Measurements from ENCODE around the gene HAUS6. TPM values are rescaled to one million over a fixed set of nuclear protein-coding genes. Genes with fewer than 3 reads are reported as not detected.
"Not testable (repeated sequence)": the region's sequence is repeated elsewhere in the genome, so short reads cannot be mapped to it uniquely, and the experiment has no call there.

The HAUS6 gene
- total and polyA plus RNA-seq, 11 donors: 1.7 to 8.8 (median 5.9) TPM

GRCh38 chr9:19104515-19105282, 2.0 kb upstream of the HAUS6 start:
- TF ChIP-seq POLR2A (IDR thresholded peaks at IDR 0.05) (no peak), CTCF (IDR thresholded peaks at IDR 0.05) (no peak)
- H3K4me1 ChIP-seq: peaks cover 0 to 22% (median 11%) of the 10 kb centered on the region in 12 donors
- peaks cover 0 to 12% (median 4%) of the 10 kb centered on the region in 9 donors for H3K36me3 ChIP-seq
- DNase-seq (no peak), ATAC-seq (no peak)
- intact Hi-C loops (cut with DNase I): loop anchor here in 4 of 10 donors (5.0 to 10.0 kb wide), 5 partner anchors 47 to 353 kb away; partner anchors contain the start of gene RPS6 (in 1 of the 4)
- H3K27ac ChIP-seq: peak overlapping the region in 2 of 12 donors; percentile 20 to 49
- no peaks in the 10 kb centered on the region for H3K27me3 ChIP-seq
- H3K9me3 ChIP-seq: no peaks in the 10 kb centered on the region
- 69 to 74% (median 73%) methylated on average over 14 of the region's 14 CpGs for WGBS, 4 donors
- no peak overlapping the region for H3K4me3 ChIP-seq

- Histone ChIP-seq H3K9me3 (no peaks in the 10 kb centered on the region), H3K27me3 (no peaks in the 10 kb centered on the region), H3K36me3 (peaks cover 0 to 11% (median 0%) of the 10 kb centered on the region in 9 donors), H3K27ac (peak overlapping the region in 11 of 12 donors; percentile 36 to 92 (median 88)), H3K4me3 (peak overlapping the region; percentile 56 to 92 (median 77)), H3K4me1 (peaks cover 0 to 28% (median 11%) of the 10 kb centered on the region in 12 donors)
- no peak for TF ChIP-seq POLR2A (IDR thresholded peaks at IDR 0.05)
- no peak for TF ChIP-seq CTCF (IDR thresholded peaks at IDR 0.05)
- DNase-seq (peak in 3 of 5 donors; percentile 24 to 47 (median 34)), ATAC-seq (peak; percentile 8 to 29 (median 16))
- 1 to 2% (median 1%) methylated on average over 13 to 21 of the region's 21 CpGs for WGBS, 4 donors
- intact Hi-C loops (cut with DNase I): loop anchor here in 4 of 10 donors (2.0 to 10.0 kb wide), 6 partner anchors 23 to 355 kb away; partner anchors contain the start of gene RPS6 (in 1 of the 4)
These were observed 498 bp downstream of the HAUS6 start for GRCh38 chr9:19102181-19102630.

GRCh38 chr9:19101203-19101602, 1.5 kb downstream of the HAUS6 start:
- TF ChIP-seq POLR2A (IDR thresholded peaks at IDR 0.05) (no peak), CTCF (IDR thresholded peaks at IDR 0.05) (no peak)
- Histone ChIP-seq H3K9me3 (no peaks in the 10 kb centered on the region), H3K4me1 (peaks cover 0 to 28% (median 11%) of the 10 kb centered on the region in 12 donors), H3K27ac (no peak overlapping the region), H3K27me3 (no peaks in the 10 kb centered on the region), H3K4me3 (peak overlapping the region in 5 of 12 donors; percentile 79 to 92 (median 84)), H3K36me3 (peaks cover 0 to 13% (median 1%) of the 10 kb centered on the region in 9 donors)
- DNase-seq (no peak), ATAC-seq (no peak)
- 87 to 89% (median 88%) methylated on average over 8 of the region's 8 CpGs for WGBS, 4 donors
- intact Hi-C loops (cut with DNase I): loop anchor here in 4 of 10 donors (5.0 to 10.0 kb wide), 5 partner anchors 44 to 356 kb away; partner anchors contain the start of gene RPS6 (in 1 of the 4)

GRCh38 chr9:19097431-19097830, 5.3 kb downstream of the HAUS6 start:
- H3K9me3 ChIP-seq, ATAC-seq, H3K4me3 ChIP-seq, H3K27ac ChIP-seq, DNase-seq, H3K27me3 ChIP-seq: not testable (repeated sequence)
- peaks cover 0 to 49% (median 36%) of the 10 kb centered on the region in 9 donors for H3K36me3 ChIP-seq
- peaks cover 0 to 28% (median 11%) of the 10 kb centered on the region in 12 donors for H3K4me1 ChIP-seq
- intact Hi-C loops (cut with DNase I): loop anchor here in 1 of 10 donors (10.0 kb wide), 1 partner anchor 277 kb away; no protein-coding TSS in a partner anchor
